GDM1 (cell line): ENCODE measurements around the gene ZC3H18.
A peak's percentile ranks its signal among the peaks of the same experiment; 100 is the strongest.

Source experiments
- DNase-seq: peaks from one replicate; lab custom pipeline; 2025; lab: John Stamatoyannopoulos, UW

The ZC3H18 gene

DNA sequence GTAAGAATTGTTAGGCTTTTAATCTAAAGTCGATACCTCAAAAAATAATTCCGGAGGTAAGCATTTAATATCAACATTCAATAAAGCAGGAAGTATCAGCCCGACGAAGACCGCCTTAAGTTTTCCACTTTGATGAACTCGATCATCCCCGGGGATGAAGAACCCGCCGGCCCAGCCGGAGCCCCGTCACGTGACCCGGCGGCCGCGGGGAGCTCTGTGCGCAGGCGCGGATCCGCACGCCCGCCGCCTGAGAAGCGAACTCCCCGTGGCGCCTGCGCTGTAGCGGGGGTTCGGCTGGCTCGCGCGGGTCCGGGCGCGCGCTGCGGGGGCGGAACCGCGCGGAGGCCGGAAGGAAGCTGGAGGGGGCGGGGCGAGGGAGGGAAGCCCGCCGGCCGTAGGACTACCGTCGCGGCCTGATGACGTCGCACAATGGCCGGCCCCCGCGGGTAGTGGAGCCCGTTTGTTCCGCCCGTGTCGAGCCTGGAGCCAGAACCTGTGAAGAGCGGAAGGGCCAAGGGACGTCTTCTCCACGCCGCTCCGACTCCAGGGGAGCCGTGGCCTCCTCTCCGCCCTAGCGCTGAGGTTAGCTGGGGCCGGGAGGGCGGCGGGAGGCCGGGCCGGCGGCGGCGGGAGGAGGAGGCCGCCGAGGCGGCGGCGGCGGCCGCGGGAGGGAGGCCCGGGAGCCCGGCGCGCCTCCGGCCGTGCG is at the start of gene ZC3H18:
Gene ZC3H18 (plus strand): TSS at position 419 of the 706 bp plus-strand sequence. CDS start 6,721 bp downstream, outside the sequence.
- peak; percentile 84 for DNase-seq

DNA sequence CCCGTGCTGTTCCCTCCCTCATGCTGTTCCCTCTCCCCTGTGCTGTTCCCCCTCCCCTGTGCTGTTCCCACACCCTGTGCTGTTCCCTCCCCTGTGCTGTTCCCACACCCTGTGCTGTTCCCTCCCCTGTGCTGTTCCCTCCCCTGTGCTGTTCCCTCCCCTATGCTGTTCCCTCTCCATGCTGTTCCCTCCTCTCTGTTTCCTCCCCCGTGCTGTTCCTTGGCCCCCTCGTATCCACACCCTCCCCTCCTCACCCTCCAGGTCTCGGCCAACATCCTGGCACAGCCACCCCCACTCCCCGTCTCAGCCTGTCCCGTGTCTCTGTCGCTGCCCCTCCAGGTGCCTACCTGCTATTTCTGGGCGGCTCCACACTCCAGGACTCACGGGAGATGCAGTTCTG is 48.5 kb upstream of the ZC3H18 start:
- no peak for DNase-seq

DNA sequence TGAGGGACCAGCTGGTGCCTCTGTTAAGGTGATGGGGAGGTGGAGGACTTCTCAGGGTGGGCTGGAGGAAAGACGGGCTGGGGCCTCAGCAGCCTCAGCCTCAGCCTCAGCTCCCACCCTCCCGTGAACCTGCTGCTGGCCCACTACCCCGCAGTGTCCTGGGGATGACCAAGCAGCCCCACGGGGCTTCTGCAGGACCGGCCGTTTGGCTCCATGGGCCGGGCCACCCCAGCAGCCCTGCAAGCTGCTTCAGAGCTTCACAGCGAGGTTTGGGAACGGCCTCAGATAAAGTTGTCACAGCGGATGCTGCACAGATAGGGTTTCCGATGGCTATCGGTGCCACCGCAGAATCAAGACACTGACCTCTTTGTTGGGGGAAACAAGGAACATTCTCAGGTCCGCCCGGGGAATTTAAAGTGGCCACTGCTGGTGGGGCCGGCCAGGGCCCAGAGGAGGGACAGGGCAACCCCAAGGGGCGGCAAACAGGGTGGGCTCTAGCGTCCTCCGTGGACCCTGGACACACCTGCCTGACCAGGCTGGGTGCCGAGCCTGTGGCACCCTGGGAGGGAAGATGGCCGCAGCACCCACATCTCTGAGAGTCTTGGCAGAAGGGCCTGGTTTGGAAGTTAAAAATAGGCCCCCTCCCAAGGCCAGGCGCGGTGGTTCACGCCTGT is 47.8 kb upstream of the ZC3H18 start:
- no peak for DNase-seq

DNA sequence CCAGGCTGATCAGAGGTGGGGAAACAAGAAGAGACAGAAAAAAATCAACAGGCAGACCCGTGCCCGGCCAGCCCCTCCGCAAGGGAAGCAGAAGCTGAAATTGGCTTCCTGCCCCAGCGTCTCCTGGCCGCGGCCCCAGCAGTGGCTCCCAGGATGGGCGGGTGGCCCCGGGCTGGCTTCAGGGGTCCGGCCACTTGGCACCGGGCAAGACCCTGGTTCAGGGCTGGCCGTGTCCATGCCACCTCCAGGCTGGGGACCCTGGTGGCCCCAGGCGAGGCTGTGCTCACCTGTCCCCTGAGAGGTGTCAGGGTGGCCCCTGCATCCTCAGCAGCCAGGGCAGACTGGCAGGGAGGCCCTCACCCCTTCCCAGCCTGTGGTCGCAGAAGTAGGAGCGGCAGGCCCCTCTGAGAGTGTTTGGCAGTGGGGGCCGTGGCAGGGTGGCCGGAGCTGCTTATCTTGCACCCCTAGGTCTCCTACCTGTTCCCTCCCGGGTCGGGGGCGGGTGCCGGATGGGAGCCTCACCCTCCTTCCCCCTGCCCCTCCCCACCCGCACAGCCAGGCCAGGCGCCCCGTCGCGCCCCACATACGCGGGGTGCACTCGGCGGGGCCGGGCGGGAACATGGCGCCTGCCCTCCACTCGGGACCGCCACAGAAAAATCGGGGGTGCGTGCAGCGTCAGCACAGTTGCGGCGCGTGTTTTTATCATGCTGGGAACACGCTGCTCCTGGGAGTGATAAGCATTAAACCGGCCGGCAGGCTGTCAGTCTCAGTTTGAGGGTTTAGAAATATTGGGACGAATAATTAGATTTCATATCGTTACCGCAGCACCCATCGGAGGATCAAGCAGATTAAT is 46.7 kb upstream of the ZC3H18 start:
- no peak for DNase-seq

DNA sequence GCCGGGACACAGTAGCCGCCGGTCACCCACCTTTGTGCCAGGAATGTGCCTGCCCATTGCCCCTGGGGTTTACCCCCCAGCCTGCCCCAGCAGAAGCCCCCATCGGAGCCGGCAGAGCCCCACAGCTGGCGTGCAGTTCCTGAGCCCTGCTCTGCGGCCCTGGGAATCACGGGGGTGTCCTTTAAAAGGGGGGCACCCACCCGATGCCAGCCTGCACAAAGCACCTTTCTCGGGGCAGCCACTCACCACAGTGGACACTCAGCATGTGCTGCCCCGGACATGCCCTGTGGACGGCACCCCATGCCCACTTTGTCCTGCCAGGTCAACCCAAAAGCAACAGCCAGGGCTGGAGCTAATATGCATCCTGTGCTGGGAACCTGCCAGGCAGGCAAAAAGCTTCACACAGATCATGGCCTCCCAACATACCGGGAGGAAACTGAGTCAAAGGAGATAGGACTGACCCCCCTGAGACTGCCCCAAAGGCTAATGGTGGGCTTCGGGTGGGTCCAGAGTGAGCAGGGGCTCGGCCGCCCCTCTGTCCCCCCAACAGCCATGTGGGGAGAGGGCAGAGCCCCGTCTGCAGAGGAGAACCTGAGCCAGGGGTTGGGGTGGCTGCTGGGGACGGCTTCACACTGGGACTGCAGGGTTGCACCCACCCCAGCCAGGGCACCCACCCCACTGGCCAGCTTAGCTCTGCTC is 45.8 kb upstream of the ZC3H18 start:
- DNase-seq: no peak

DNA sequence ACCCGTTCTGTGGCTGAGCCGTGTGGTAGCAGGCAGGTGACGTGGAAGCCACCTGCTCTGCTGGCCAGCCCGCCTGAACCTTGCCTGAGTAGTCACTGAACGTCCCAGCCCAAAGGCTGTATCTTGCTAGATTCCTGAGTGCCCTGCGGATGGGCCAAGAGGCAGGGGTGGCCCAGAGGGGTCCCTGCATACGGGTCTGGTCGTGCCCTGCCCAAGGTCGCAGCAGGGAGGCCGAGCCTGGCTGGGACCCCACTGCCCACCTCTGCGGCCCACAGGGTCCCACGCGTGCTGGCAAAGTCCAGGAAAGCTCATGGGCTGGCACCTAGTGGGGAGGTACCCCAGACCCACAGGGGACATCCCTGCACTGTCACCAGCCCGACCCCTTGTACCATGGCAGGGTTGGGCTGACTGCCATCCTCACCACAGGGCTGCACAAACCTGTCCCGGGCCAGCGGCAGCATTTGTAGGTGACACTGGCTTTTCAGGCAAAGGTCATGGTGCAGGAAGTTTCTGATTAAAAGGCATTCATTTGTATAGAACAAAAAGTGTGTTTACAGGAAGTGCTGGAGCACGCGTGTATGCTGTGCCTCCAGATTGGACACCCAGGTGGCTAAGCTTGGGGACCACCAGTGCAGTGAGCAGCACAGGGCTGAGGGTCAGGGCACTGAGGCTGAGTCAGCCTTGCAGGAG is 45.1 kb upstream of the ZC3H18 start:
- DNase-seq: no peak

DNA sequence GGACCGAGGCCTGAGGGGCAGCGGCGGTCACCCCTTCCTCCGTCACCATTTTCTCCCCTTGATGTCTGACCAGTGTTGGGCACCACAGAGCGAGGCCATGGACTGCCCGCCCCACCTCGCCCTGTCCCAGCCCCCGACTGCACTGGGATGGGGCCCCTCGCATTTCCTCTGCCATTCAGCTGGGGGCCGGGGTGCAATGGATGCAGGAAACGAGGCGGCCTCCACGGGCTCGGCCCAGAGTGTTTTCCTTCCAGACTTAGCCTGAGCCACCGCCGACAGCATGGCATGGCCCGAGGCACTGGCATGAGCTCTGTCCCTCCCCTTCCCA is 44.6 kb upstream of the ZC3H18 start:
- no peak for DNase-seq

DNA sequence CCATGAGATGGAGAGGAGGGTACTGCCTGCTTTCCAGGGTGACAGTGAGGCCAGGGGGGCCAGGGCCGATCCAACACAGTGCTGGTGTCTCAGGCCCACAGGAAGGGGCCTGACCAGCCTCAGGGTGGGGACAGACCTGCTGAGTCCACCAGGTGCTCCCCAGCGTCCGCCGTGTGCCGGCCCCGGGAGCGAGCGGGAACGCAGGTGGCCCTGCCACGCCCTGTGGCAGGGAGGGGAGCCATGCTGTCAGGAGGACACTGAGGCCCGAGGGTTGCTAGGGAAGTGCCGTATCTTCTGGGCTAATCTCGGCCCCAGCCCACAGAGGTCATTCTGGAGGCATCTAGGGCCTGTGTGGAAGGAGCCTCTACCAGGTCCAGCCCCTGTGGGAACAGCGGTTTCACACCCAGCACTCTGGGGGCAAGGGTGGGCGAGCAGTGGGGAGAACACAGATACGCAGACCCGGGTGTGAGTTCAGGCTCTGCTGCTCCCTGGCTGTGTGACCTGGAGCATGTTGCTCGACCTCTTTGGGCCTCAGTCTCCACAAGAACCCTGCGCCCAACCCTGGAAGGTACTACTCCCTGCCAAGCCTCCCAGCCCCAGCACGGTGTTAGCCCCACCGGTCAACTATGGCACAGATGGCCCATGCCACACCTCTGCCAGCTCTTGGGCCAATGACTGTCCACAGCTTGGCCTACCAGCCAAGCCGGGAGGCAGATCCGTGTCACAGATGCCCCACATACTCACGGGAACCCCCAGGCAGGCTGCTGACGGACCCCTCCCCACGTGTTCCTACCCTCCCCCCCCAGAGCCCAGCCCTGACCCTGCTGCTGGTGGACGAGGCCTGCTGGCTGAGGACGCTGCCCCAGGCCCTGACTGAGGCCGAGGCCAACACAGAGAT is 43.9 kb upstream of the ZC3H18 start:
- no peak for DNase-seq

DNA sequence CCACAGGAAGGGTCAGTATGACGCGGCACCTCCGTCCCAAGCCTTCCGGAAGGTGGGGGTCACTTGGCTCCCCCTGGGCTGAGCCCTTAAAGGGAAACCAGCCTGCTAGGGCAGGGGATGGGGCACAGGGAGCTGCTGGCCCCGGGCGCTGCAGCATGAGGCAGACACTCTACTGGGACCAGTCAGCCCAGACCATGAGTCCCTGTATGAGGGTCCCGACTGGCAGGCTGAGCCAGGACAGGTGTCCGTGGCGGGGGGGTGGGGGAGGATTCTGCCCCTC is 43.4 kb upstream of the ZC3H18 start:
- DNase-seq: no peak

DNA sequence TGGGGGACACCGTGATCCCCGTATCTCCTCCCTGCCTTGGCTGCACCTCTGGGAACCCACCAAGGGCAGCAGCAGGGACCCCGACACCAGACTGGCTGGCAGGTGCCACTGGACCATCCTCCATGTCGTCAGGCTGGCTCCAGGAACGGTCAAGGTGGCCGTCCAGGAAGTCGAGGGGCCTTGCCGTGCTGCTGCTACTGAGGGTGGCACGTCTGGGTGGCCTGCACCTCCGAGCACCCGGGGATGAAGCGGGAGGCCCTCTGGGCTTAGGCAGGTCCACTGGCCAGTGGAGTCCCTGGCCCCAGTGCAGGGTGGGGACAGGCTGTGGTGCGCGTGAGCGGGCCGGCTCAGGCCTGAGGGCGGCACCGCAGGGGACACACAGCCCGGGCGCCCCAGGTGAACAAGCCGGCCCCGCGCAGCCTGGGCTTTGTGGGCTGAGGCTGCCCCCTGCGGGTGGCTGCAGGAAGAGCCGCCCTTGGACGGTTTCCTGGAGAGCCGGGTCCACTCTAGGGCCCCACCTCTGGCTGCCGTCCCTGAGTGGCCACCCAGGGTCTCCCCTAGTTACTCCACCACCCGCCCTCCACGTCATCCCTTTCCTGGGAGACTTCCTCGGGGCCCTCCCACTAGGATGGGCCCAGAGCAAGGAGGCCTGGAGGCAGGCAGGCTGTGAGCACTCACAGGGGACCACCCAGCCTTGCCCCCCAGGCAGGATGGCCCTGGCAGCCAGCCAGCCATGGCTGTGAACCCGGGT is 42.8 kb upstream of the ZC3H18 start:
- DNase-seq: peak; percentile 2

DNA sequence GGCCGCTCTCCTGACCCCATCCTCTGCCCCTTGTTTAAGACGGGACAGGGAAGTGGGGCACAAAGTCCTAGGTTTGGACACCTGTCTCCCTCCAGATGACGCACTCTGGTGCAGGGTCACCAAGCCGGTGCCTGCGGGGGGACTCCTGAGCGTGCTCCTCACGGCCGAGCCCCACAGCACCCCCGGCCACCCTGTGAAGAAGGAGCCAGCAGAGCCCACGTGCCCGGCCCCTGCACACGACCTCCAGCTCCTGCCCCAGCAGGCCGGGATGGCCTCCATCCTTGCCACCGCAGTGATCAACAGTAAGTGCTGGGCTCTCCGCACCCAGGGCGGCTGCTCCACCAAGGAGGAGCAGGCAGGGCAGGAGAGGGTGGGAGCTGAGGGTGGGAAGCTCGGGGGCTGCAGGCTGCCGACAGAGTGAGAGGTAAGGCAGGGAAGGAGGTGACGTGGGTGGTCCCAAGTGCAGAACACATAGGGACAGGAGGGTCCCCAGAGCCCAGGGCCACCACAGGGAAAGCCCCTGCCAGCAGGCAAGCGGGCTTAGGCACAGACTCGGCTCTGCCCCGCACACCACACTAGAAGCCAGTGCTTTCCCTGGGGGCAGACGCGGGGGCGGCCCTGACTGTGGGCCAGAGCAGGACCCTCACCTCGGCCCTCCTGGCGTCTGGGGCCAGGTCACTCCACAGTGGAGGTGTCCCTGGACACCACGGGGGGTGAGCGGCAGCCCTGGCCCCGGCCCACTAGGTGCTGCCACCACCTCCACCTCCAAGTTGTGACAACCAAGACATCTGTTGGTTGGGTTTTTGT is 42.1 kb upstream of the ZC3H18 start:
- no peak for DNase-seq

DNA sequence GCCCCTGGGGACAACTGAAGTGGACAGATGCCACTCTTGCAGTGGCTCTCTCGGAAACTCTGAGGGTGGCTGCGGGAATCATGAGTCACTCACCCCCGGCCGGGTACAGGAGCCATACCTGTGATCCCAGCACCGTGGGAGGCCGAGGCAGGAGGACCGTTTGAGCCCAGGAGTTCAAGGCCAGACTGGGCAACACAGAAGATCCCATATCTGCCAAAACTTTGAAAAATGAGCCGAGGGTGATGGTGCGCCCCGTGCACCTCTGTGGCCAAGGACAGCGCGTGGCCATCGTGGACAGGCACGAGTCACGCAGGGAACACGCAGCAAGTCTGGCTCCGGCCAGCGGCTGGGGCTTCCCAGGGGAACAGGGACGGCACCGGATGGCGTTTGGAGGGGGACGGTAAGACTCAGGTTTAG is 41.3 kb upstream of the ZC3H18 start:
- no peak for DNase-seq

DNA sequence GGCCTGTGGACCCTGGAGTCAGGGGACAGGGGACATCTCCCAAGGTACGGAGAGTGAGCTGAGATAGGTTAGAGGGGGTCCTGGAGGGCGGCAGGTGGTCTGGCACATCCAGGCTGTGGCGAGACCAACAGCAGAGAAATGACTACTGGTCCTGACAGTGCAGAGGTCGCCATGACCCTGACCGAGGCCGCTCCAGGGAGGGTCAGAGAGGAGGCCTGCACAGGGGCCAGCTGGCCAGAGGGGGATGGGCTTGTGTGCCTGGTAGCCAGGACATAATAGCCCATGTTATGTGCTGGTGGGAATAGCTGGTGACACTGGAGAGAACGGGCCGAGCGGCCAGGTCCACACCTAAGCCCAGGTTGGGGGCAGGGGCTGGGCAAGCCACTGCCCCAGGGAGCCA is 40.6 kb upstream of the ZC3H18 start:
- DNase-seq: no peak

DNA sequence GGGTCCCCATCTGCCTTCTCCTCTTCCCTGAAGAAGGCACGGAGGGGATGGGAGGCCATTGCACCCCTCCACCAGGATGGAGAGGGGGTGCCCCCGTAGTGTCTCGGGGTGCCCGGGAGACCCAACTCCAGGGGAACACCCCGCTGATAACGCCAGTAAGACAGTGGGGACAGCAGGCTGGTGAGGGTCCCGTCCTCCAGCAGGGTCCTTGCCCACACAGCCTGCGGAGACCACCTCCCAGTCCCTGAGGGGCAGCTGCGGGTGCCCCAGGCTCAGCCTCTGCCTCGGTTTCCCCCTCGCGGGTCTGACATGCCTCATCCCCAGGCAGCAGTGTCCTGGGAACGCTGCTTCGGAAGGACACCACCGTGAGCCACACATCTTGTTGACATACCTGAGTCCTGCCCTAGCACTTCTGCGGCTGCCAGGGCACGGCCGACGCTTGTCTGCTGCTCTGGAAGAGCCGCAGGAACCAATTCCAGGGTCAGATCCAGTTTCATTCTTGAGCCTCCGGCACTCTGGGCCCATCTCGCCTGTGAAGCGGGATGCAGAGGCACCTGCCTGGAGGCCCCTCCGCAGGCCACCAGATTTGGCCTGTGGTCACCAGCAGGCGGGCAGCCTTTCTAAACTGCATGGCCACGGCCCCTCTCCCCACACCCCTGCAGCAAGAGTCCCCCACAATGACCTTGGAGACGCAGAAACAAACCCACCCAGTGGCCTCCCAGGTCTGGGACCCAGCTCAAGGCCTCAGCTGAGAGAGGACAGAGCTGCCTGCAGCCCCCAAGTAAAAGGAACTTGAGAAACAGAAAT is 39.9 kb upstream of the ZC3H18 start:
- no peak for DNase-seq

DNA sequence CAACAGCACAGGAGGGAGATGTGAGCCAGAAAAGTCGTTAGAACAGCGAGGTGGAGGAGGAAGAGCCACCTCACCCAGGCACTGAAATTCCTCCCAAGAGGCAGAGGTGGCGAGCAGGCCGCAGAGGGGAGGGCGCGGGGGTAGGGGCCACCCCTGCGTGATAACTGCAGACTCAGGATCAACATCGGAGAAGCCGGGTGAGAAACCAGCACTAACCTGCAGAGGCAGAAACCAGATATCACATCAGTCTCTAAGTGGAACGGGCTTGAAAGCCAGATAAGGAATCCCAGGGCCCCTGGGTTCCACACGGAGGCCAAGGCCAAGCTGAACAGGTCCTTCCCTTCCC is 39.4 kb upstream of the ZC3H18 start:
- DNase-seq: no peak

DNA sequence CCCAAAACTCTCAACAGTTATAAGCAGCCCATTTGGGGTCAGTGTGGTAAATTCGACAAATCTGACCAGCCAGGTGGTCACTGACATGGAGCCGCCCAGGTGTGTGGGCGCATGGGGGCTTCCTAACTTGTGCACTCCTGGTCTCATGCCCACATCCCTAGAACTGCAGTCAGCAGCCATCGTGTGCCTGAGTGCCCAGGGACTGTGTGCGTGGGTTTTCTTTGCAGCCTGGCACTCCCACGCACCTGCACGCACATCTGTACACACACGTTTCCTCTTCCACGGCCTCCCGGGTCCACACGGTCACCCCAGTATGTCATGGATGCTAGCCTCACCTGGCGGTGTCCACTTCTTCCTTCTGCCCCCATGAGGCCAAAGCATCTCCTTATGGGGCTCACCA is 38.9 kb upstream of the ZC3H18 start:
- no peak for DNase-seq

DNA sequence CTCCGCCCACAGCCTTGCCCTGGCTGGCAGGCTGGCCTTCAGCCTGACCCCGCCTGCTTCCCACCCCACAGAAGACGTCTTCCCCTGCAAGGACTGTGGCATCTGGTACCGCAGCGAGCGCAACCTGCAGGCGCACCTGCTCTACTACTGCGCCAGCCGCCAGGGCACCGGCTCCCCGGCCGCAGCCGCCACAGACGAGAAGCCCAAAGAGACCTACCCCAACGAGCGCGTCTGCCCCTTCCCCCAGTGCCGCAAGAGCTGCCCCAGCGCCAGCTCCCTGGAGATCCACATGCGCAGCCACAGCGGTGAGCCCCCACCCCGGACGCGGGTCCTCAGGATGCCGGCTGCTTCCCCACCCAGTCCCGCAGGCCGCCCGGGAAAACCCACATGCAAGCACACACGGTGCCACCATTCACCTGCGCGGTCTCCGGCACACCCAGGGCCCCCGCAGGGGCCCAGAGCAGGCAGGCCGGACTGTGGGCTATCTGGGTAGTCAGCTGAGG is 38.2 kb upstream of the ZC3H18 start:
- no peak for DNase-seq

DNA sequence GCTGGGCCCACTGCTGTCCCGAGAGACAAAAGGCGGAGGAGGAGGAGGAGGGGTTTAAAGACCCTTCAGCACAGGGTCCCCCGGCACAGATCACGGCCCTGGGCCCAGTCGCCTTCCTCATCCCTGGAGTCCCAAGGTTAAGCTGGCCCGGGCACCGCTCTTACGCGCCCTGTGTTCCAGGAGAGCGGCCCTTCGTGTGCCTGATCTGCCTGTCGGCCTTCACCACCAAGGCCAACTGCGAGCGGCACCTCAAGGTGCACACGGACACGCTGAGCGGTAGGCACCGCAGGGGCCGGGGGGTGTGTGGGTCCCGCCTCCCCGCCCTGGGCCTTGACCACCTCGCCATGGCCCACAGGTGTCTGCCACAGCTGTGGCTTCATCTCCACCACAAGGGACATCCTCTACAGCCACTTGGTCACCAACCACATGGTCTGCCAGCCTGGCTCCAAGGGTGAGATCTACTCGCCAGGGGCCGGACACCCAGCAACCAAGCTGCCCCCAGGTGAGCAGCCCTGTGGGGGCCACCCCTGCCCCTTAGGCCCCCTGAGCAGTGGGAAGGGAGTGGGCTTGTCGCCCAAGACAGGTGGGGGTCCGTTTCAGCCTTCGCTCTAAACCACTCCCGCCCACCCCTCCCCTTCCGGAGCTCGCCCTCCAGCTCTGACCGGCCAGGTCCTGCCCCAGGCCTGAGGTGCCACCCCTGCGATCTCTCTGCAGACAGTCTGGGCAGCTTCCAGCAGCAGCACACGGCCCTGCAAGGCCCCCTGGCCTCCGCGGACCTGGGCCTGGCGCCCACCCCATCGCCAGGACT is 37.6 kb upstream of the ZC3H18 start:
- no peak for DNase-seq
